ENCODE data around the gene SDHA.
"Not testable (repeated sequence)": the region's sequence is repeated elsewhere in the genome, so short reads cannot be mapped to it uniquely, and the experiment has no call there.

The SDHA gene

DNA sequence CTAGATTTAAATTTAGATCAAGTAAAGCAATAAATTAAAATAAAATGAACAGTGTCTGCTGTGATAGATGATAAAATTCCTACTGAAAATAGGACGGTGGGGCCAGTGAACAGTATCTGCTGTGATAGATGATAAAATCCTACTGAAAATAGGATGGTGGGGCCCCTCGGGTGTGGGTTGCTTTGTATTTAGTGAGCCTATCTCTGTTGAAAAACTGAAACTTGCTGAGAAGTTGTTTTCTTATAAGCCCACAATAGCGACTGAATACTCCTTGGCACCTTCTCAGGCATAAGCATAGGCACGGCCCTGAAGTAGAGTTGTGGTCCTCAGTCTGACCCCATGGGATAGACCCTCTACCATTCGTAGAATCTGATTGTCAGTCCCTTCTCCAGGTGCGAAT lies 5.7 kb downstream of the SDHA start:
- no peak for DNase-seq

DNA sequence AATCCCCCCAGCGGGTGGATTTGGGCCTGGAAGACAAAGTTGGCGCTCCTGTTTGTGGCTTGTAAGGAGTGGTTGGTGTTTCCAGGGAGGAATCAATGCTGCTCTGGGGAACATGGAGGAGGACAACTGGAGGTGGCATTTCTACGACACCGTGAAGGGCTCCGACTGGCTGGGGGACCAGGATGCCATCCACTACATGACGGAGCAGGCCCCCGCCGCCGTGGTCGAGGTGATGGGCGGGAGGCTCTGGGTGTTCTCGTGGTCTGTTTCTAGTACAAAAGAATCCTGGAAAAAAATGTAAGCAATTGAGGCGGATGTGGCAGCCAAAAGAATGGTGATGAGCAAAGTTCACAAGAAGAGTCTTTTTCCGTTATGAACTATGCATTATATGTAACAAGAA lies 7.2 kb downstream of the SDHA start:
- DNase-seq, result no peak

DNA sequence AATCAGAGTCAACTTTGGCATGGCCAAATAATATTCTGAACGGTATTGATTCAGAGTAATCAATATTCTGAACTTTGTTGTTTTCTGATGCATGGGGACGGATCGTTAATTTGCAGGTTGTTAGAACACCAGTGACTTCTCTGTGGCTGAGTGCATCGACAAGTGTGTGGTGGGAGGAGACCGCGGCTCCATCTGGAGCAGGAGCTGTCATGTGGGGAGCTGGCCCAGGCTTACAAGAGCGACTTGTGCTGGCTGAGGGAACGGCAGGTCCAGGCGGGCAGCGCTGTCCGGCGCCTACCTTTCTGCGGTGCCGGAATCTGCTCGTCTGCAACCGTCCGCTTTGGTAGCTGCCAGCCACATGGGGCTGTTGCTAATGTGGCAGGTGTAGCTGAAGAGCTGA lies 9.3 kb downstream of the SDHA start:
- not testable (repeated sequence) for DNase-seq

DNA sequence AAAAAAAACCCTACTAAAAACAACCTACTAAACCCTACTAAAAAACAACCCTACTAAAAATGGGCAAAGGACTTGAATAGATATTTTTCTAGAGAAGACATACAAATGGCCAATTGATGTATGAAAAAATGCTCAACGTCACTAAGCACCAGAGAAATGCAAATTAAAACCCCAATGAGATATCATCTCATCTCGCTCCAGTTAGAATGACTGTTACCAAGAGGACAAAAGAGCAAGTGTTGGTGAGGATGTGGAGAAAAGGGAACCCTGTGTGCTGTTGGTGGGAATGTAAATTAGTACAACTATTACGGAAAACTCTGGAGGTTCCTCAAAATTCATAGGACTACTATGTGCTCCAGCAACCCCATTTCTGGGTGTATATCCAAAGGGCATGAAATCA lies 10.8 kb downstream of the SDHA start:
- no peak for DNase-seq

DNA sequence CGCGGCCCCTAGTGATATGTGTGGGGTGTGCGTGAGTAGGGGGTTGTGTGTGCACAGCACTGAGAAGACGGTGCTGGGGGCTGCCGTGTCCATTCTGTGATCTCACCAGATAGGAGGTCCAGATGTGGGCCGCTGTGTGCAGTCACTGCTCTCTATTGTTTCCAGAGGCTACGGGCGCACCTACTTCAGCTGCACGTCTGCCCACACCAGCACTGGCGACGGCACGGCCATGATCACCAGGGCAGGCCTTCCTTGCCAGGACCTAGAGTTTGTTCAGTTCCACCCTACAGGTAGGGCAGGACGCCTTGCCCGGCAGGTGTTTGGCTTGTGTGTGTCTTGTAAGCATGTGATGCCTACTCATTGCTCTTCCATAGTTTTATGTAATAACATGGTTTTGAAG lies 12.6 kb downstream of the SDHA start:
- no peak for DNase-seq

DNA sequence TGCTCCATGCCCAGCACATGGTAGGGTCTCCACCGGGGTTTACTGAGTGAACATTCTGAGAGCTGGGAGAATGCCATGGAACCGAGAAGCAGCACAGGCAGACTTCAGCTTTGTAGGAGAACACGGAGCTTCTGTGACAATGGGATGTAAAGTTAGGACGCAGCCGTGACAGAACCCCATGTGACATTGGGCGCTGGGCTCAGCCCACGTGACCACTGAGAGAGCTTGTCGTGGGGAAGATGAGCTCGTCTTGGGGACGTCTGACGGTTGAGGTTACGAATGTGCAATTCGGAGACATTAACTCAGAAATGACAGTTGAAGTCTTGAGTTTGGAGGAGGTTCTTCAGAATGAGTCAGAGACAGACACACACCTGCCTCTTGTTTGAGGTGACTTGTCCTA lies 13.5 kb downstream of the SDHA start:
- no peak for DNase-seq

DNA sequence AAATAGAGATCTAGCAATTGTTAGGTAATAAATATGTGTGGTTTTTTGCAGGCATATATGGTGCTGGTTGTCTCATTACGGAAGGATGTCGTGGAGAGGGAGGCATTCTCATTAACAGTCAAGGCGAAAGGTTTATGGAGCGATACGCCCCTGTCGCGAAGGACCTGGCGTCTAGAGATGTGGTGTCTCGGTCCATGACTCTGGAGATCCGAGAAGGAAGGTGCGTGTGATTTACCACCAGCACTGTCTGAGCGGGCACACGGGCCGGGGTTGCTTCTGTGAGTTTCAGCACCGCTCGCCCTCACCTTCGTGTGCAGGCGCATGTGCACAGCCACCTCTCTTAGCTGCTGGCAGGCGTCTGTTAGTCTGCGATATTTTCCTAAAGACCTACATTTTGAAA lies 15.3 kb downstream of the SDHA start:
- not testable (repeated sequence) for DNase-seq

DNA sequence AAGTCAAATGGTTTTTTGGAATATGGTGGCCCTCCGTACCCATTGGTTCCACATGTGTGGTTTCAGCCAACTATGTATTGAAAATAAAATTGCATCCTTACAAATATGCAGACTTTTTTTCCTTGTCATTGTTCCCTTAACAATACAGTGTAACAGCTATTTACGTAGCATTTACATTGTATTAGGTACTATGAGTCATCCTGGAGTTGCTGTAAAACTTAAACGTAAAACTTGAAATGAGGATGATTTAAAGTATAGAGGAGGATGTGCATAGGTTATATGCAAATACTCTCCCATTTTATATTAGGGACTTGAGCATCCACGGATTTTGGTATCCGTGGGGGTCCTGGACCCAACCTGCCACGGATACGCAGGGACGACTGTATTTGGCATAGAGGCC lies 16.3 kb downstream of the SDHA start:
- DNase-seq, result no peak

DNA sequence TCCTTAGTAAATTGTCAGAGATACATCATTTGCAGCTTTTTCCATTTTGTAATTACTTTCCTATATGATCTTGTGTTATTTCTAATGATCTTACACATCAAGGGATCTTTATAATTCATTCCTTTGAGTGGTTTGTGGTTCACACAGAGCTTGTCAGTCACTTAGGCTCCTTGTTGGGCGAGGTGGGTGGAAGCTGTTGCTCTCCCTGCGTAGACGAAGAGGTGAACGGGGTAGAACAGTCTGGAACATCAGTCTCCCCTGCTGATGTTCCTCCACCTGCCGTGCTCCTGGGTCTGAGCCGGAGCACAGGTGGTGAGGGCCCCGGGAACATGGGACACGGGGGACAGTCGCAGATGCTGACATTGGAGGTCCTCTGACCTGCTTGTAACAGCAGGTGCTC lies 17.4 kb downstream of the SDHA start:
- not testable (repeated sequence) for DNase-seq

DNA sequence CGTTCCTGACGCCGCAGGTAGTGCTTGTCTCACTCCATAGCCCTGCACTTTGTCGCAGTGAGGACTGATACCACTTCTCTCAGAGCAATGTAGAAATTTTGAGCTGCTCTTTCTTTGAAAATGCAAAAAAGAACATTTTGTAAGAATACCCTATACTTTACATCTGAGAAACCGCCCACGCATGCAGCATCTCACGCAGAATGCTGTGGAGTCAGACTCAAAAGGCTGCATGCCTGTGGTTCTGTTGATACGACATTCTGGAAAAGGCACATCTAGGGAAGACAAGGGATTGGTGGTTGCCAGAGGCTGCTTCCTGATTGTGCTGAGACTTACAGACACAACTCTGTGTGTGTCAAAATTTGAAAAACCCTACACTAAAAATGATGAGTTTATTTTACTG lies 19.8 kb downstream of the SDHA start:
- DNase-seq, result not testable (repeated sequence)

DNA sequence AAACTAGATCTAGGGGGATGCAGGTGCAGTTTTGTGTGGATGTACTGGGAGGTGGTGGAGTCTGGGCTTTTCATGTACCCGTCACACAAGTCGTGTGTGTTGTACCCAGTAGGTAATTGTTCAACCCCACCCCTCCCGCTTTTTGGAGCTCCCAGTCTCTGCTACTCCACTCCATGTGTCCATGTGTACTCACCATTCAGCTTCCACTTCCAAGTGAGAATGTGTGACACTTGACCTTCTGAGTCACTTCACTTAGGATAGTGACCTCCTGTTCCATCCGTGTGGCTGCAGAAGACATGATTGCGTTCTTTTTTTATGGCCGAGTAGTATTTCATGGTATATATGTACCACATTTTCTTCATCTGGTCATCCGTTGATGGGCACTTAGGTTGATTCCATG lies 22.4 kb downstream of the SDHA start:
- not testable (repeated sequence) for DNase-seq

DNA sequence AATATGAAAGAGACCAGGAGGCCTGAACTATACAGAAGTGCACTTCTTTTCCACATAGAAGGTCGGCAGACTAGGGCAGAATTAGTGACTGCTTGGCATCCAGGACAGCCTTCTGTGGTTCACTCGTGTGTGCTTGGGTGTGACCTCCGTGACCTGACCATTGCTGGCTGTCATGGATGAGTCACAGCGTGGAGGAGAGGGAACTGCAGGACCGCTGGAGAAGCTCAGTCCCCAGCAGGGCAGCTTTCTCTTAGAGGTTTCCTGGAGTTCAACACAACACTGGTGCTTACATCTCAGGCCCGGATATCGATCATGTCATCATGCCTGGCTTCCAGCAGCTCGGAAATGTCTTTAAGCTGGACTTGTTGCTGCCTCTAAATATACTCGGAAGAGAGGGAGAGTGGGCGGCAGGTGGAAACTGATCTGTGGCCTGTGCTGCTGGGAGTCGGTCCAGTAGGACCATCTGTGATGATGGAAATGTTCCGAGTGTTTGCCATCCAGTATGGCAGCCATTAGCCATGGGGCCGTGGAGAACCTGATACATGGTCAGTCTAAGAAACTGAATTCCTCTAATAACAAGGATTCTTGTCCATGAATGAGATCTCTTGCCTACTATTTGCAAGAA lies 23.0 kb downstream of the SDHA start:
- not testable (repeated sequence) for DNase-seq

DNA sequence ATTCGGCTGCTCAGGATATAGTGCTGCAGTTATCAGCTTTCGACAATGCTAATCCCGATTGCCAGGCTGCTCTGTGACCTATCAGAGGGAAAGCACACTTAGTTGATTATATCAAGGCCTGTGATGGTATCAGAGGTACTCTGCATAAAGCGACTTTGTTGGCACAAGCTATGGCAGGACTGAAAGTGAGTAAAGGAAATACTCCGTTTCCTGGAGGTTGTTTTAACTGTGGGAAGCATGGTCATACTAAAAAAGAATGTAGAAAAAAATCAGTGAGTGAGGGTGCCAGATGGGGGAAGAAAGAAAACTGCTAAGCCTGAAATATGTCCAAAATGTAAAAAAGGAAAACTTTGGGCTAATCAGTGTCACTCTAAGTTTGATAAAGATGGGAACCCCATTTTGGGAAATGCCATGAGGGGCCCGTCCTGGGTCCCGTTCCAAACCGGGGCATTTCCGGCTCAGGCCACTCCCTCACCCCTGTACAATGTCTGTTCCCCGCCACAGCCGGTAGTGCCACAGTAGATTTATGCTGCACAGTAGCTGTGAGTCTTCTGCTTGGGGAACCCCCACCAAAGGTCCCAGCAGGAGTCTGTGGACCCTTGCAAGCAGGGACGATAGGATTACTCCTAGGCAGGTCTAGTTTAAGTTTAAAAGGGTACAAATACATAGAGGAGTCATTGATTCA lies 25.7 kb downstream of the SDHA start:
- DNase-seq, result not testable (repeated sequence)

DNA sequence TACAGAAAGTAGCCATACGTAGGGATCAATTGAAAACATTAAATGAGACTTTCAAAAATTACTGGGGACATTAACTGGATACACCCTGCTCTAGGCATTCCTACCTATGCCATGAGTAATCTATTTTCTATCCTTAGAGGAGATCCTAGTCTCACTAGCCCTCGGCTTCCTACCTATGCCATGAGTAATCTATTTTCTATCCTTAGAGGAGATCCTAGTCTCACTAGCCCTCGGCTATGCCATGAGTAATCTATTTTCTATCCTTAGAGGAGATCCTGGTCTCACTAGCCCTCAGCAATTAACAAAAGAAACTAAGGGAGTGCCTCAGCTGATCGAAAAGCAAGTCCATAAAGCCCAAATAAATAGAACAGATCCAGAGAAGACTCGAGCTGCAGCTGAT lies 27.6 kb downstream of the SDHA start:
- DNase-seq, result not testable (repeated sequence)

DNA sequence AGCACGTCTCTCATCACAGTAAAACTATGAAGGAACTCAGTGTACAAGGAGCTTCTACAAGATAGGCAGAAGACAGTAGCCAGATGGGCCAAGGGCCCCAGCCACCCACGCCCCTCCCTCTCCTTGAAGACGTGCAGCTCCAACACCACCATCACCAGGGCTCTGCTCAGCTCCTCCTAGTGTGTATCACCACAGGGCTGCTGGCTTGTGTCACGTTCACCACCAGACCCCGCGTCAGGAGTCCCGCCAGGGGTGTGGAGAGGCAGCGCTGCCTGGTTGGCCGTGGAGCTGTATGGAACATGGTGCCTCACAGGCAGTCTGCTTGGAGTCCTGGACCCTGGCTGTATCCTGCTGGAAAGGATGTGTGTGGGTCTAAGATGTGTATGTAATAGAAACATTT lies 32.3 kb downstream of the SDHA start:
- not testable (repeated sequence) for DNase-seq

DNA sequence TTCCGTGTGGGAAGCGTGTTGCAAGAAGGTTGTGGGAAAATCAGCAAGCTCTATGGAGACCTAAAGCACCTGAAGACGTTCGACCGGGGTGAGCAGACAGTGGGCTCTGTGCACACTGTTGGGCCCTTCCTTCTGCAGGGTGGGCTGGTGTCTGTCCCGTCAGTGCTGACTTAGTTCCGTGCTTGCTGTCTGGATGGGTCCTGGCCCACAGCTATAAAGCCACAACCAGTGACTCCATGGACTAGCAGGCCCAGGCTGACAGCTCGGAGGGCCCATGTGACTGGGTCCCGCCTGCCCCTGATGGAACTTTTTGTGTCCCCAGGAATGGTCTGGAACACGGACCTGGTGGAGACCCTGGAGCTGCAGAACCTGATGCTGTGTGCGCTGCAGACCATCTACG lies 32.9 kb downstream of the SDHA start:
- not testable (repeated sequence) for DNase-seq

DNA sequence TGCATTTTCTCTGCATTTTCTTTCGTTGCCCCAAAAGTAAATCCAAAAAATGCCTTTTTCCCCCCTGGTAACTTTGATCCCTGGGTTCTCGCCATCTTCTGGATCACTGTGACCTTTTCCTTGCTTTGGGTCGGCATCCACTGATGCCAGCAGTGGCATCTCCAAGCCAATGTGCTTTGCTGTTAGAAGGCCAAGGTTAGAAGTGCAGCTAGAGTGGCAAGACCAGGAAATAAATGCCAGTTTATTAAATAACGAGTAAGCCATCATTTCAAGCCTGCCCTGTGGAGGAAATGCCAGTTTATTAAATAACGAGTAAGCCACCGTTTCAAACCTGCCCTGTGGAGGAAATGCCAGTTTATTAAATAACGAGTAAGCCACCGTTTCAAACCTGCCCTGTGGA lies 33.4 kb downstream of the SDHA start:
- not testable (repeated sequence) for DNase-seq

DNA sequence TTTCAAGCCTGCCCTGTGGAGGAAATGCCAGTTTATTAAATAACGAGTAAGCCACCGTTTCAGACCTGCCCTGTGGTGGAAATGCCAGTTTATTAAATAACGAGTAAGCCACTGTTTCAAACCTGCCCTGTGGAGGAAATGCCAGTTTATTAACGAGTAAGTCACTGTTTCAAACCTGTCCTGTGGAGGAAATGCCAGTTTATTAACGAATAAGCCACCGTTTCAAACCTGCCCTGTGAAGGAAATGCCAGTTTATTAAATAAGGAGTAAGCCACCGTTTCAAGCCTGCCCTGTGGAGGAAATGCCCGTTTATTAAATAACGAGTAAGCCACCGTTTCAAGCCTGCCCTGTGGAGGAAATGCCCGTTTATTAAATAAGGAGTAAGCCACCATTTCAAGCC lies 33.9 kb downstream of the SDHA start:
- DNase-seq, result not testable (repeated sequence)

DNA sequence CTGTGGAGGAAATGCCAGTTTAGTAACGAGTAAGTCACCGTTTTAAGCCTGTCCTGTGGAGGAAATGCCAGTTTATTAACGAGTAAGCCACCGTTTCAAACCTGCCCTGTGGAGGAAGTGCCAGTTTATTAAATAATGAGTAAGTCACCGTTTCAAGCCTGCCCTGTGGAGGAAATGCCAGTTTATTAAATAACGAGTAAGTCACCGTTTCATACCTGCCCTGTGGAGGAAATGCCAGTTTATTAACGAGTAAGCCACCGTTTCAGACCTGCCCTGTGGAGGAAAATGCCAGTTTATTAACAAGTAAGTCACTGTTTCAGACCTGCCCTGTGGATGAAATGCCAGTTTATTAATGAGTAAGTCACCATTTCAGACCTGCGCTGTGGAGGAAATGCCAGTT lies 34.4 kb downstream of the SDHA start:
- DNase-seq, result no peak

DNA sequence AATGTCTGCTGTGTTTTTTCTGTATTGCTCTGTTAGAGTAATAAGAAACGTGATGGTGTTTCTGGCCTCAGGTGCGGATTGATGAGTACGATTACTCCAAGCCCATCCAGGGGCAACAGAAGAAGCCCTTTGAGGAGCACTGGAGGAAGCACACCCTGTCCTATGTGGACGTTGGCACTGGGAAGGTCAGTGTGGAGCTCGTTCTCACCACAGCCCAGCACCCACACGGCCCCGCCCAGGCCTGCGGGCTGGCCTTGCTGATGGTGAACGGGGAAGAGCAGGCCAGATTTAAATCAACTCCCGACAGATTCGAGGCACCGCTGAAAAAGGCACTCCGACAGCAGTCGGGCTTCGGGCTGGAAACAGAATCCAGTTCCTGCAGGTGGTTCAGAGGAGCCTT lies 36.2 kb downstream of the SDHA start:
- DNase-seq, result not testable (repeated sequence)

DNA sequence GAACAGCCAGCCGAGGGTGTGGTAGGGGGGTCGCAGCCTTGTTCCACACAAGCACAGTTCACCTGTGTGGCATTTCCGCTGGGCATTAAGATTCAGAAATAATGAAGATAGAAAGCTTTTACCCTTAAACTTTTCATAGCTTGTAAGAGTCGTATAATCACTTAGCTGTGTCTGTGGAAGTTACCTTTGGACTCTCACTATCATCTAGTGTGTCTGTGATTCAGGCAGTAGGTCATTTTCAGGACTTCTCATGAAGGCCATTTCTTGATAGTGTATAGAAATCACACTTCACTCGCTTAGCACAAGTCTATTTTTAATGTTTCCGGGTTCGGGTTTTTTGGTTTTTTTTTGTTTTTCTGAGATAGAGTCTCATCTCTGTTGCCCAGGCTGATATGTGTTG lies 37.0 kb downstream of the SDHA start:
- not testable (repeated sequence) for DNase-seq

DNA sequence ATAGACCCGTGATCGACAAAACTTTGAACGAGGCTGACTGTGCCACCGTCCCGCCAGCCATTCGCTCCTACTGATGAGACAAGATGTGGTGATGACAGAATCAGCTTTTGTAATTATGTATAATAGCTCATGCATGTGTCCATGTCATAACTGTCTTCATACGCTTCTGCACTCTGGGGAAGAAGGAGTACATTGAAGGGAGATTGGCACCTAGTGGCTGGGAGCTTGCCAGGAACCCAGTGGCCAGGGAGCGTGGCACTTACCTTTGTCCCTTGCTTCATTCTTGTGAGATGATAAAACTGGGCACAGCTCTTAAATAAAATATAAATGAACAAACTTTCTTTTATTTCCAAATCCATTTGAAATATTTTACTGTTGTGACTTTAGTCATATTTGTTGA lies 38.2 kb downstream of the SDHA start:
- DNase-seq, result not testable (repeated sequence)

DNA sequence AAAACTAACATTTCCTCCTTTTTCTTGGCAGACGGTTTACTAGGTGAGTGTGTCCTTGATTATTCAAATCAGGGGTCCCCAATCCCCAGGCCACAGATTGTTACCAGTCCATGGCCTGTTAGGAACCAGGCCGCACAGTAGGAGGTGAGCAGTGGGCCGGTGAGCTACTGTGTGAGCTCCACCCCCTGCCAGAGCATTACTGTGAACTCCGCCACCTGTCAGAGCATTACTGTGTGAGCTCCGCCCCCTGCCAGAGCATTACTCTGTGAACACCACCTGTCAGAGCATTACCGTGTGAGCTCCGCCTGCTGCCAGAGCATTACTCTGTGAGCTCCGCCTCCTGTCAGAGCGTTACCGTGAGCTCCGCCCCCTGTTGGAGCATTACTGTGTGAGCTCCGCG lies 39.0 kb downstream of the SDHA start:
- no peak for DNase-seq

DNA sequence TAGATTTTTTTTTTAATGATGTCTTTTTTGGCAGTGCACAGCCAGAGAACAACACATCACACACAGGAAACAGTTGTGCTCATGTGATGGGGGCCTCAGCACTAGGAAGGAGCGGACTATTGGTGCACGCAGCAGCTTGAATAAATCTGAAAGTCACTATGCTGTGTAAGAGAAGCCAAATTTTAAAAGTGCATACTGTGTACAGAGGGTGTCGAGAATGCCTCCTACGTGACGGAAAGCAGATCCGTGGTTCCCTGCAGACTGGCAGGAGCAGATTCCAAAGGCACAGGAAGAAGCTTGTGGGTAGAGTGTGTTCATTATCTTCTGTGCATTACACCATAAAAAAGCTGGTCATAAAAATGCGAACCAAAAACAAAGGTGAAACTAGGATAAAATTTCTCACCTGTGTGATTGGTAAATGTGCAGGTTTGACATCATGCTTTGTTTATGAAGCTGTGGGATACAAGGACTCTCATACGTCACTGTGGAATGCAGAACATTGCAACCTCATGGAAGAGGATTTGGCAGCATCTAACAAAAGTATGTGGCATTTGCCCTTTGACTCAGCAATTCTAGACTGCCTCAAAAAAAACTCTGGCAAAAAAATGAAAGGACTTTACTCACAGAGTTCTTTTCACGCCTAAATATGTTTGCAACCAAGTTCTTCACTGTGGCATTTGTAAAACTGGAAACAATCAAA lies 45.3 kb downstream of the SDHA start:
- DNase-seq, result not testable (repeated sequence)
